GM19035 (cell line): ENCODE measurements around the gene ANKRD40.

ENCODE experiments used
- ATAC-seq: cut with Tn5 transposase; IDR thresholded peaks from one replicate; pipeline ENCODE4 v1.9.1; 2021; ENCODE audit not compliant: unreplicated experiment

ANKRD40 gene

DNA sequence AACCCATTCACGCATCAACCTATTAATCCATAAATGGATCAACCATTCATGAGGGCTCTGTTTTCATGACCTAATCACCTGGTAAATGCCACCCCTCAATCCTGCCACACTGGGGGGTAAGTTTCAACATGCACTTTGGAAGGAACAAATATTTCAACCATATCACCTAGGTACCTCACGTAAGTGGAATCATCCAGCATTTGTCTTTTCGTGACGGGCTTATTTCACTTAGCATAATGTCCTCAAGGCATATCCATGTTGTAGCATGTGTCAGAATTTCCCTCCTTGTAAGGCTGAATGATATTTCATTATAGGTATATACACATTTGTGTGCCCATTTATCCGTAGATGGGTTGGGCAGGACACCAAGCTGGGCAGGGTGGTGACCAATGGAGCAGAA, 35.6 kb downstream of the ANKRD40 start:
- ATAC-seq: no peak

DNA sequence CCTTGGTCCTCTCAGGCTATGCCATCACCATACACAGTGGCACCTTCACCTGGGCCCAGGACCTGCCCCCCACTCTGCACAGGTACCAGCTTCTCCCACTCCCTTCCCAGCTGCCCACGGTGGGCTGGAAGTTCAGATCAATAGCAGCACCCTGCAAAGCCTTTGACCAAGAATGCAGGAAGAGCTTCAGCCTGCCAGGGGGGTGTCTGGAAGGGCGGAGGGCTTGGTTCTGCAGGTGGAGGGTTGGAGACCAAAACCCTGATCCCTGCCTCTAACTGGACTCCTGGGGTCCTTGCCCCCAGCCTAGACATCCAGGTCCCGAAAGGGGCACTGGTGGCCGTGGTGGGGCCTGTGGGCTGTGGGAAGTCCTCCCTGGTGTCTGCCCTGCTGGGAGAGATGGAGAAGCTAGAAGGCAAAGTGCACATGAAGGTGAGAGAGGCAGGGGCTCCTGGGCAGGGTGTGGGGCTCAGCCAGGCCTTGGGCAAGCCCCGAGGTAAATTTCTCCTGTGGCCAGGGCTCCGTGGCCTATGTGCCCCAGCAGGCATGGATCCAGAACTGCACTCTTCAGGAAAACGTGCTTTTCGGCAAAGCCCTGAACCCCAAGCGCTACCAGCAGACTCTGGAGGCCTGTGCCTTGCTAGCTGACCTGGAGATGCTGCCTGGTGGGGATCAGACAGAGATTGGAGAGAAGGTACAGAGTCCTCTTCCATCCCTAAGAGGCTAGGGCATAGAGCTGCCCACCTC, 38.7 kb downstream of the ANKRD40 start:
- ATAC-seq: no peak

DNA sequence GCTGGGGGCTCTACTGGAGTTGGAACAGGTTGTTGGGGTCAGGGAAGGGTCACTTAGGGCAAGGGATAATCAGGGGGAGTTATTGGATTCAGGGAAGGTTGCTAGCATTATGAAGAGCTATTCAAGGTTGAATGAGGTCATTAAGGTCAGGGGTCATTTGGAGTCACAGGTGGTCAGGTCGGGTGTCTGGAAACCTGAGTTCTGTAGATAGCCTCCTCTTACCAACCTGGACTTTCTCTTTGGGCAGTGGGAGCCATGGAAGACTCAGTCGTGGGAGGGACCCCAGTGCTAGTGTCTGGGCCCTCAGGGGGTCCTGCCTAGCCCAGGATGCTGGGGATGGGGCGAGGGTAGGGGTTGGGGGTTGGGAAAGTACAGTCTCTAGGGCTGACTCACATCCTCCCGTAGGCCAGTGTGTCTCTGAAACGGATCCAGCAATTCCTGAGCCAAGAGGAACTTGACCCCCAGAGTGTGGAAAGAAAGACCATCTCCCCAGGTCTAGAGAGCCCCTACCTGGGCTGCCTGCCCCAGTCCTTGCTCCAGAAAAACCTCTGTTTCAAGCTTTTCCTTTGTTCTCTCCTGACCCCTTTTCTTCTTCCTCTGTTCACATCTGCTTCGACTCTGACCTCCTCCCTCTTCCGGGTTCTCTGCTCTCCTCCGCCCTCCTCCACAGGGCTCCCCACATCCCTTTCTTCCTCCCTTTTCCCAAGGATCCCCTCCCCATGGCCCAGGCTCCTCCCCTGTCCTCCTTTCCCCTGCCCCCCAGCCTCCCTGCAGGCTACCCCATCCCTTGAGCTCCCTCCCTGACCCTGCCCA, 39.5 kb downstream of the ANKRD40 start:
- no peak for ATAC-seq

DNA sequence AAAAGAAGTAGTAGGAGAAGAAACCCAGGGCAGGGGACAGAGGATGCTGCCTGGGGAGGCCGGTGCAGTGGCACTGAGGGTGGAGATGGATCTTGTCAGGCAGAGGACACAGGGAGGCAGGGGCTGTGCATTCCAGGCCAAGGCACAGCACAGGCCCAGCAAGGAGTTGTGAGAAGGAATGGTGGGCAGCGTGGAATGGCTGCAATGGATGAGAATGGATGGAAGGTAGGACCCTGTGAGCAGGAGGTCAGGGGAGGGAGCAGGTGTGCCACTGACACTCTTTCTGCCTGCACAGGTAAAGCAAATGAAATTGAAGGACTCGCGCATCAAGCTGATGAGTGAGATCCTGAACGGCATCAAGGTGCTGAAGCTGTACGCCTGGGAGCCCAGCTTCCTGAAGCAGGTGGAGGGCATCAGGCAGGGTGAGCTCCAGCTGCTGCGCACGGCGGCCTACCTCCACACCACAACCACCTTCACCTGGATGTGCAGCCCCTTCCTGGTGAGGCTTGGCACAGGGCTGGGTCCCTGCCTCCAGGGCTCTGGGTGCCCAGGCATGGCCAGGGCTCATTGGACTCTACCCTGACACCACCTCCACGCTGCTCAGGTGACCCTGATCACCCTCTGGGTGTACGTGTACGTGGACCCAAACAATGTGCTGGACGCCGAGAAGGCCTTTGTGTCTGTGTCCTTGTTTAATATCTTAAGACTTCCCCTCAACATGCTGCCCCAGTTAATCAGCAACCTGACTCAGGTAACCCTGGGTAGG, 40.3 kb downstream of the ANKRD40 start:
- no peak for ATAC-seq

DNA sequence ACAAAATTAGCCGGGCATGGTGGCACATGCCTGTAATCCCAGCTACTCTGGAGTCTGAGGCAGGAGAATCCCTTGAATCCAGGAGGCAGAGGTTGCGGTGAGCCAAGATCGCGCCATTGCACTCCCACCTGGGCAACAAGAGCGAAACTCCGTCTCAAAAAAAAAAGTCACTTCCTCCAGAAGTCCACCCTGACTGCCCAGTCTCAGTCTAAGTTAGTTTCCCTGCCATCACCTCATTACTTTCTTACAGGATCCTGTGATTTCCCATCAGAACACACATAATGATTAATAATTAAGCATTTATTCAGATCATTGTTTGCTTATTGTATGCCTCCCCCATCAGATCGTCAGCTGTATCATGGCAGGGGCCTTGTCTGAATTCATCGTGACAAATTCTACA, 41.4 kb downstream of the ANKRD40 start:
- ATAC-seq: no peak

DNA sequence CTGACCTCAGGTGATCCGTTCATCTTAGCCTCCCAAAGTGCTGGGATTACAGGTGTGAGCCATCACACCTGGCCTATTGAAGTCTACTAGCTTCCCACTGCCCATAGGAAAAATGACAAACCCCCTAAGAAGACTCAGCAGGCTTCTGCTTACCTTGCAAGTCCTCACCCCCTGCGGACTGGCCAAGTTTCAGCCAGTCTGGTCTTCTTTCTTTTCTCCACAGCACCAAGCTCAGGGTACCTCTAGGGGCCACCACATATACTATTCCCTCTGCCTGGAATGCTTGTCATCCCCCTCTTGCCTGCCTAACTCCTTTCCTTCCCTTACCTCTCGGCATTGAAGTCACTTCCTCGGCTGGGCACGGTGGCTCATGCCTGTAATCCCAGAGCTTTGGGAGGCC, 41.9 kb downstream of the ANKRD40 start:
- ATAC-seq: no peak

DNA sequence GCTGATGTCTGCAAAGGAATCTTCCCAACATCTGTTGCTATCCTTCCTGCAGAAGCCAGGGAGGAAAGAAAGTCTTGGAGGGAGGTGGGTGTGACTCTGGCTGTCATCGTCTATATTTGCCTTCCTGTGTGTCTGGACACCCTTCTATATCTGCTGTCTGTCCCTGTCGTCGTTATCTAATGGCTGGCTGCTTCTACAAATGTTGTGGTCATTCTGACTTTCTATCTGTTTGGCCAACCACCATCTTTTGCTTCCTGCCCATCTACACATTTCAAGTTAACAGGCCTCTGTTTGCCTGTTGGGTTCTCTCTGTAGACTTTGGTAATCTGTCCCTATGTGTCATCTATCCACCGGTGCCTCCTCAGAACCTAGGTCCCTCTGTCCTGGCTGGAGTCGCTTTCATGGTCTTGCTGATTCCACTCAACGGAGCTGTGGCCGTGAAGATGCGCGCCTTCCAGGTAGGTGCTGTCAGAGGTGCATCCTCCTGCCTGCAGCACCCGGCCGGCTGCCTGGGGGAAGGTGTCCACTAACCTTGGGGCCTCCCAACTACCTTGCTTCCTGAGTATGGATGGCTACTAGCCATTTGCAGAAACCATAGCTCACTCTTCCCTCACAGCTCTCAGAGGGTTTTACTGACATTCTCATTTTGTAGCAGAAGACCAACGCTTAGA, 42.8 kb downstream of the ANKRD40 start:
- ATAC-seq: no peak

DNA sequence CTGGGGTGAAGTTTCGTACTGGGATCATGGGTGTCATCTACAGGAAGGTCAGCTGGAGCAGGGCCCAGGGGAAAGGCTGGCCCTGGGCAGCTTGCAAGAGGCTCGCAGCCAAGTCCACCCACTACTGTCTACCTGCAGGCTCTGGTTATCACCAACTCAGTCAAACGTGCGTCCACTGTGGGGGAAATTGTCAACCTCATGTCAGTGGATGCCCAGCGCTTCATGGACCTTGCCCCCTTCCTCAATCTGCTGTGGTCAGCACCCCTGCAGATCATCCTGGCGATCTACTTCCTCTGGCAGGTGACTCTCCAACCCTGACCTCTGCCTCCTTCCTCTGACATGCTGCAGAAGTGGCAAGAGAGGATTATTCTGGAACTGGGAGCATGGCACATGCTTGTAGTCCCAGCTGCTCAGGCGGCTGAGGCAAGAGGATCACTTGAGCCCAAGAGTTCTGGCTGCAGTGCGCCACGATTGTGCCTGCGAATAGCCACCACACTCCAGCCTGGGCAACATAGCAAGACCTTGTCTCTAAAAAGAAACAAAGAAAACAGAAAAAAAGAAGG, 43.8 kb downstream of the ANKRD40 start:
- no peak for ATAC-seq

DNA sequence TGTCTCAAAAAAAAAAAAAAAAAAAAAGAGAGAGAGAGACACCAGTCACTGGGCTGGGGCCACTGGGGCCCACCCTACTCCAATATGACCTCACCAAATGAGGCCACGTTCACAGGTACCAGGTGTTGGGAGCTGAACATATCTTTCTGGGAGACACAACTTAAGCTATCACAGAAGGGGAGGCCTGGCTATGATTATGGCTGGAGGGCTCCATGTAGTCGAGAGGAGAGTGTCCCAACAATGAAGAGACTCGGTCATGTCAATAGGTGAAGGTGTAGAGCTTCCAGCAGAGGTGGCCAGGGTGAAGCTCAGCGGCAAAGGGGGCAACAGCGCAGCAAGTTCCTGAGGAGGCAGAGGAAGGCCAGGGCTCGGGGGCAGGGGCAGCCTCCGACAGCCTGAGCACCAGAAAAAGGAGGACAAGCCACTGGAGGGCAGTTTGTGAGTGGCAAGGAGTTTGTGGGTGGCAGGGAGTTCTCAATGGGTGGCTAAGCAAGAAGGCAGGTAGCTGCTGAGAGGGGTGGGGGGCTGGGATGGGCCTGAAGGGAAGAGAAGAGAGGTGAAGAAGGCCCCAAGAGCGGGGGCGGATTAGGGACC, 45.0 kb downstream of the ANKRD40 start:
- no peak for ATAC-seq

DNA sequence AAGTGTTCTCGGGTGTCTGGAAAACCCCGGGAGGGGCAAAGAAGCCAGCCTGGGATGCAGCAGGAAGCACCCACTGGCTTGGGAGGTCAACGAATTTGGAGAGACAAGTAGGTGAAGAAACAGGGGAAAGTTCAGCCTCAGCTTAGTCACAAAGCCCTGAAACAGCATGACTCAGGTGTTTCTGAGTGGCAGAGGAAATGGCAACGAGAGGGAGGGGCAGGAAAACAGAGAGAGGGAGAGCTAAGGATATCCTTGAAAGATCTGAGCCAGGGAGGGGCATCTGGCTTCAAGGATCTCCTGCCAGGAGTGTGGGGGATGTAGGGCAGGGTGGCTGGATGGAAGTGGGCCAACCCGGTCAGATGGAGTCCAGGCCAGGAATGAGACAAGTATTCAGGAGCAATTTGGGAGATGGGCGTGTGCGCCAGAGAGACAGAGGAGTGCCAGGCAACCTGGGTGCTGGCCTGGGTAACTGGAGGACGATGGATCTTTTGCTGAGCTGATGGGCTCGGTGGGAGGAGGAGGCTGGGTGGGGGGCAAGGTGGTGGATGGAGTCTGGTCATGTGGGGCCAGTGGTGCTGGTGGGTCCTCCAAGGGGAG, 45.8 kb downstream of the ANKRD40 start:
- ATAC-seq: no peak

DNA sequence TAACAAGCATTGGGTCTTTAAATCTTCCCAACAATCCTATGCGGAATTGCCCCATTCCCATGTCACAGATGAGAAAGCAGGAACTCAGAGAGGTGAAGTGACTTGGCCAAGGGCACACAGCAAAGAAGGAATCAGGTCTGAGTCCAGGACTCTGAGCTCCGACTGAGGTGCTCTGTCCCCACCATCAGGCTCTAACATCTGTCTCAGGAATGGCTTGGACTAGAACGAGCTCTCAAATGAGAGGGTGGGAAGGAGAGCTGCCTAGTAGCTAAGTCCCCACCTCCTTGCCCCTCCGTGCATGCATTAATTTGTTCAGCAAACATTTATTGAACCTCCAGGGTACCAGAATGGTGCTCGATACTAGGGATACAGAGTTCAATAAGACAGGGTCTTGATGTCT, 46.4 kb downstream of the ANKRD40 start:
- ATAC-seq: no peak

DNA sequence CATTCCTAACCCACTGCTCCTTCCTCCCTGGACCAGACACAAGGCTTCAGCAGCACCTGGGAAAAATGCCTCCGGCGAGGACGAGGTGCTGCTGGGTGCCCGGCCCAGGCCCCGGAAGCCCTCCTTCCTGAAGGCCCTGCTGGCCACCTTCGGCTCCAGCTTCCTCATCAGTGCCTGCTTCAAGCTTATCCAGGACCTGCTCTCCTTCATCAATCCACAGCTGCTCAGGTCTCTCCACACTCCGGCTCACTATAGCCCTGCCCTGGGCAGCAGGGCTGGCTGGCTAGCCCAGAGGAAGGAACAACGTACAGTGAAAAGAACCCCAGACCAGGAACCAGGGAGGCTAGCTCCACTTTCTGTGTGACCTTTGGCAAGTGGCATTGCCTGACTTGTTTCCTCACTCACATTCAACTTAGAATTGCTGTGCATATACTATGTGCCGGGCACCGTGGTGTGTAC, 46.8 kb downstream of the ANKRD40 start:
- ATAC-seq: no peak

DNA sequence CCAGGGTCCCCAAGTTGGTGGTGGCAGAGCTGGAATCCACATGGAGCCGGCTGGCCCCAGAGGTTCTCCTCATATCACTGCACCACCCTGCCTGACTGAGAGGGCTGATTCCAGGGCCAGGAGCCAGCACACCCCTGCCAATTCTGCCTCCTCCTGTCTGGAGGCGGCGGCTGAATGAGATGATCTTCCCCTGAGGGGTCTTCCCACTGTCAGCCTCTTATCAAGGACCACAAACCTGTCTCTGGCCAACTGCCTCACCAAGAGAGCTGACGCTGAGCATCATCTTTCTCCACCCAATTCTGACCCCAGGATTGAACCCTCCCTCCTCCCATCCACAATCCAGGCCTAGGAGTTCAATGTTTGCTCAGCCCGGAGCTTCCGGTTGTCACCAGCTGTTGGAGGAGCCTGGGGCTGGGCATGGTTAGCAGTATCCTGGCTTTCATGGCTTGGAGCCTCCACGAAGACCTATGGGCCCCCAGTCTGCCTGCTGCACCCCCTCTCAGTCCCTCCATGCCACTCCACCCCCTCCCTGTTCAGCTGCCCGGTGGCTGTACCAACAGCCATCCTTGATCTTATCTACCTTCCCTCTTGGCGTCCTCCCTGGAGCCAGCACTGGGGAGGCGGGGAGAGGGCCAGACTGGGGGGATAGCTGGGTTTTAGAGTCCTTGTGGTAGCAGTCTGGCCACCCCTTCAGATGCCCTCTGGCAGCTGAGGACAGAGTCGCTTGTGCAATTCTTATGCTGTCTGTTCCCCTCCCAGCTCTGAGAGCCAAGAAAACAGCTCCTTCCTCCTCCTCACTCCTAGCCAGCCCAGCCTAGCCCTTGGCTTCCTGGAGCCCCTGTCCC, 47.5 kb downstream of the ANKRD40 start:
- no peak for ATAC-seq

DNA sequence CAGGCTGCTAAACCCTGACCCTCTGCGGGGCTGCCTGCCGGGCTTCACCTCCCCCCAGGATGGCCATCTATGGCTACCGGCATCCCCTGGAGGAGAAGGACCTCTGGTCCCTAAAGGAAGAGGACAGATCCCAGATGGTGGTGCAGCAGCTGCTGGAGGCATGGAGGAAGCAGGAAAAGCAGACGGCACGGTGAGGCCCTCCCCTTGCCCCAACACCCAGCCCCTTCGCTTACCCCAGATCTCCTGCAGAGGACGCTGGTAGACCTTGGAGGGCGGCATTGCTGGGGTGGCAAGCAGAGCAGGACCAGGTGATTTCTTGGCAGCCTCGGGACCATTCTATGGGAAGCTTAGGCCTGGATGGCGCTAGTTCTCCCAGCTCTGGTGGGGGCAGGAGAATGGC, 48.5 kb downstream of the ANKRD40 start:
- ATAC-seq: no peak

DNA sequence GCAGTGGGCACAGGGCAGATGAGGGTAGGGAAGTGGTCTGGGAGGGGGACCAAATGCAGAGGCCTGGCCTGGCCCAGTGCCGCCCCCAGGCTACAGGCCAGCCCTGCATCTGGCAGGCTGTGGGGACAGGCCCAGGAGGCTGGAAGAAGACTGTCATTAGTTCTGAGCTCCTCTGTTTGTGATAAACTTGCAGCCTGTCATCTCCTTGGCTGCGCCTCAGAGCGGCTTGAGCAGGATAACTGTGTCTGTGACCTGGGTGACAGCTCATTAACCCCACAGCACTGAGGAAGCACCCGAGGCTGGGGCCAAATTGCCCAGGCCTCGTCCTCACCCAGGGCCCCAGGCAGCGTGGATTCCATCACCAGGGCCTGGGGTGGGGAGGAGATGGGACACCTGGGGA, 49.1 kb downstream of the ANKRD40 start:
- ATAC-seq: no peak

DNA sequence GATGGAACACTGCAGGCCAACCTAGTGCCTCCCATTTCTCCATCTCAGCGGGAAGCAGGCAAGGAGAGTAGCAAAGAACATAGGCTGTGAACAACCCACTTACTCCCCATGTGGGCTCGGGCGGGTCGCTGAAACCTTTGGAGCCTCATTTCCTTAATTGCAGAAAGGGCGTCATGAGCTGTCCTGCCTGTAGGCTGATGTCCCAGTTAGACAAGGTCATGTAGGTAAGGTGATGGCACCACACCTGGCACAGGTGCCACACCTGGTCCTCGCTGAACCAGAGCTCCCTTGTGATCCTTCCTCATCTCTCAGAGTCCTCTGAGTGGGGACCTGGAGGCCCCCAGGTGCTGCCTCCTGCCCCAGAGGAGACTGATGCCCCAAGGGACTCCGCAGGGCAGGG, 50.1 kb downstream of the ANKRD40 start:
- no peak for ATAC-seq

DNA sequence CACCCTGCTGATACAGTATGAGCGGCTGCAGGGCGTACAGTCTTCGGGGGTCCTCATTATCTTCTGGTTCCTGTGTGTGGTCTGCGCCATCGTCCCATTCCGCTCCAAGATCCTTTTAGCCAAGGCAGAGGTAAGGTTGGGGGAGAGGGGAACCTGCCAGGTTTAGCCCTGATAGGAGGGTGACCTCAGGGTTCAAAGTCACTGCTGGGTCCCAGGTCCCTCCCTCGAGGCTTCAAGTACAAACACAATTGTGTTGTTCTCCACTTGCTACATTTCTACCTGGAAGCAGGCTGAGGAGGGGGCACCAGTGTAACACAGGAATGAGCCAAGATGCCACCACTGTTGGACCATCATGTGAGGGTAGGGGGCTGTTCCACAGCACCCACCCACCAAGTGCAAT, 50.7 kb downstream of the ANKRD40 start:
- no peak for ATAC-seq

DNA sequence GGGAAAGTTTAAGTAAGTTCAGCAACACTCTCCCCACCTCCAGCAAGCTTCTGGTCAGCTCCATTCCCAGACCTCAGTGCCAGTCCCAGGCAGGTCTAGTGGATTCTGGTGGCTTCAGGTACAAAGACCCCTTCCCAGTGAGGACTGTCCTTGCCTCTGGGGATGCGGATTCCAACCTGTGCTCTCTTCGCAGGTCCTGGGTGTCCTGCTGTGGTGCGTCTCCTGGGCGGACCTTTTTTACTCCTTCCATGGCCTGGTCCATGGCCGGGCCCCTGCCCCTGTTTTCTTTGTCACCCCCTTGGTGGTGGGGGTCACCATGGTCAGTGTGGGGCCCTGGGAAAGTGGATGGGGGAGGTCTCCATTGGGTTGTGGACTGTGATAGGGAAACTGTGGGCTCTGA, 51.2 kb downstream of the ANKRD40 start:
- no peak for ATAC-seq

DNA sequence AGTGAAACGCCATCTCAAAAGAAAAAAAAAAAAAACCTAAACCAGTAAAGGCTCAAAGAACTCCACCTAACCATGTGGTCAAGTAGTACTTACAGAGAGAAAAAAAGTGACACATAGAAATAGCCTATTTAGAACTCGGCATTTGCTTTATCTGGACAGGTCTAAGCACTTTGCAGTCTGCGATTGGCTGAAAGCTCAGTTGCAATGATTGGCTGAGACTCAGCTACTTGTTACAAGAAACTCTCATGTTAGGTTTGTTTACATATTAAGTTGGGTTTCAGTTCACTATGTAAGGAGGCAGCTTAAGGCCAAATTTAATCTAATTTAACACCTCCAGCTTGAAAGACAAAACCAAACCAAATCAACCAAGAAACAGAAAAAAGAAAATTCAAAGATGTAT, 54.0 kb downstream of the ANKRD40 start:
- ATAC-seq: no peak
